H1 (cell line): ENCODE results near the gene GALNT2. TPM values are rescaled to one million over a fixed set of nuclear protein-coding genes. Genes with fewer than 3 reads are reported as not detected.

ENCODE experiments used
- BCL11A ChIP-seq, 2 experiments: IDR thresholded peaks; one replicate each; pipeline ENCODE4 v1.6.1; 2011; ENCODE audit warnings: low read depth in 2 of 2, low read length in 2 of 2, mild to moderate bottlenecking in 2 of 2
- CHD2 ChIP-seq: IDR thresholded peaks from 2 replicates; pipeline ENCODE4 v1.6.1; 2012; ENCODE audit warnings: low read length, improper control_type of control experiment
- GABPA ChIP-seq: IDR thresholded peaks from 2 replicates; pipeline ENCODE4 v1.6.1; 2011; ENCODE audit warnings: mild to moderate bottlenecking, low read length, moderate library complexity, borderline replicate concordance; ENCODE audit not compliant: insufficient read depth
- RAD21 ChIP-seq, 2 experiments: IDR thresholded peaks in 1 of 2; conservative IDR thresholded peaks in 1 of 2; 2 replicates each; pipeline ENCODE4 v1.6.1; 2011; ENCODE audit warnings: low read depth in 2 of 2, low read length in 2 of 2, improper control_type of control experiment in 1 of 2, inconsistent platforms in 1 of 2, mild to moderate bottlenecking in 1 of 2, moderate library complexity in 1 of 2
- RNF2 ChIP-seq: fragments of 200-900, 300-1000 bp; sonication (generic); IDR thresholded peaks from 2 replicates; pipeline ENCODE4 v1.7.1; 2016; ENCODE audit warnings: borderline replicate concordance, low read depth, mild to moderate bottlenecking, antibody characterized with exemption, low read length; ENCODE audit not compliant: poor library complexity, severe bottlenecking; ENCODE audit errors: missing control alignments
- SIN3A ChIP-seq, 2 experiments: IDR thresholded peaks in 1 of 2; conservative IDR thresholded peaks in 1 of 2; 2 replicates each; pipeline ENCODE4 v1.6.1; 2011 to 2012; ENCODE audit warnings: low read length in 2 of 2, improper control_type of control experiment in 1 of 2, low read depth in 1 of 2, mild to moderate bottlenecking in 1 of 2
- polyA plus RNA-seq, 7 experiments: library from polyadenylated mRNA; depleted of rRNA in 3 of 7; stranded (reverse) in 5 of 7; unstranded in 2 of 7; fragments of >200 nt in 5 of 7; fragments of 200-250 nt in 2 of 7; gene quantifications; 1 replicate in 5 of 7; 2 replicates in 1 of 7; 4 replicates in 1 of 7; pipeline versions ENCODE4 v1.2.1 to v1.2.3, GENCODE V29; 2011 to 2013; ENCODE audit warnings: missing spikeins in 2 of 7, mixed read lengths in 2 of 7
- total RNA-seq: library from RNA; stranded (reverse); fragmentation: NEBNext Ultra II Directional; extraction: Animal tissue kit (Norgen Biotek cat#: 25700); gene quantifications from 2 replicates; pipeline ENCODE4 v1.2.1, GENCODE V29; 2021

Gene GALNT2
- total and polyA plus RNA-seq, 2 of the 8 experiments (the other 6 are each of a cell fraction or from before 2014, with no cell fraction given), result 34.5 to 75.3 TPM

- TF ChIP-seq SIN3A (conservative IDR thresholded peaks at IDR 0.05 in 1 of 2, IDR thresholded peaks at IDR 0.05 in 1 of 2; ENCODE audit: low read depth in 1 of 2, low read length in 2 of 2) (no peak), CHD2 (no peak), RAD21 (IDR thresholded peaks at IDR 0.05 in 1 of 2, conservative IDR thresholded peaks at IDR 0.05 in 1 of 2; ENCODE audit: low read depth in 2 of 2, low read length in 2 of 2) (no peak), GABPA (no peak), BCL11A (IDR thresholded peaks at IDR 0.05; ENCODE audit: low read depth in 2 of 2, low read length in 2 of 2) (no peak), RNF2 (no peak)
These were observed 12.4 kb downstream of the GALNT2 start (continued) for GRCh38 chr1:230079199-230080024.
